Esophagus muscularis mucosa (tissue), 3 donors: ENCODE results near the gene MRPL28.

Experiments used
- CTCF ChIP-seq, 3 experiments: fragments of 200-600 bp in 2 of 3; fragments of 450-650 bp in 1 of 3; sonication (generic) in 2 of 3; IDR thresholded peaks; one replicate each; pipeline ENCODE4 v1.5.1; 2017 to 2019; ENCODE audit warnings: antibody characterized with exemption in 3 of 3, mild to moderate bottlenecking in 2 of 3, moderate library complexity in 1 of 3
- POLR2A ChIP-seq: fragments of 450-650 bp; IDR thresholded peaks from one replicate; pipeline ENCODE4 v1.6.1; 2017; ENCODE audit warnings: antibody characterized with exemption, moderate library complexity, mild to moderate bottlenecking, low read depth

- TF ChIP-seq CTCF (IDR thresholded peaks at IDR 0.05) (no peak), POLR2A (no peak)
Measured at GRCh38 chr16:373020-373598, 2.8 kb upstream of the MRPL28 start.
